IMR-90 (cell line): ENCODE measurements around the gene HNRNPUL1.

Experiments used
- RAD21 ChIP-seq: IDR thresholded peaks from 2 replicates; pipeline ENCODE4 v1.6.1; 2012; ENCODE audit warnings: low read length, improper control_type of control experiment
- TF ChIP-seq, protein P1 (sequence below): conservative IDR thresholded peaks from 2 replicates; pipeline ENCODE4 v1.5.1; 2012; ENCODE audit warnings: mild to moderate bottlenecking, low read depth, low read length, improper control_type of control experiment

DNA sequence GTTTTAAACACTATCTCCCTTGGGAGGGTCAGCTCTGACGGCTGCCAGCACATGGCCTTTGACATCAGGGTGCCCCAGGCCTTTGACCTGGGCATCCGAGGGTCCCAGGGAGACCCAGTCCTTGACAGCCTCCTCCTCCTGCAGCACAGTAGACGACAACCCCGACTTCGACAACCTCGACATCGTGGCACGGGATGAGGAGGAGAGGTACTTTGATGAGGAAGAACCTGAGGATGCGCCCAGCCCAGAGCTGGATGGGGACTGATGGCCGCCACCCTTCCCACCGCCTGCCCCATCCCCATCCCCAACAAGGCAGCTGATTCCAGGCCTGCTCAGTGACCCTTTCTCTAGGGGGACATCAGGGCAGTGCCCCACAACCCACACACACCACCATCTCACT, 58.3 kb downstream of the HNRNPUL1 start:
- no peak for TF ChIP-seq RAD21
- TF ChIP-seq, protein P1, sequence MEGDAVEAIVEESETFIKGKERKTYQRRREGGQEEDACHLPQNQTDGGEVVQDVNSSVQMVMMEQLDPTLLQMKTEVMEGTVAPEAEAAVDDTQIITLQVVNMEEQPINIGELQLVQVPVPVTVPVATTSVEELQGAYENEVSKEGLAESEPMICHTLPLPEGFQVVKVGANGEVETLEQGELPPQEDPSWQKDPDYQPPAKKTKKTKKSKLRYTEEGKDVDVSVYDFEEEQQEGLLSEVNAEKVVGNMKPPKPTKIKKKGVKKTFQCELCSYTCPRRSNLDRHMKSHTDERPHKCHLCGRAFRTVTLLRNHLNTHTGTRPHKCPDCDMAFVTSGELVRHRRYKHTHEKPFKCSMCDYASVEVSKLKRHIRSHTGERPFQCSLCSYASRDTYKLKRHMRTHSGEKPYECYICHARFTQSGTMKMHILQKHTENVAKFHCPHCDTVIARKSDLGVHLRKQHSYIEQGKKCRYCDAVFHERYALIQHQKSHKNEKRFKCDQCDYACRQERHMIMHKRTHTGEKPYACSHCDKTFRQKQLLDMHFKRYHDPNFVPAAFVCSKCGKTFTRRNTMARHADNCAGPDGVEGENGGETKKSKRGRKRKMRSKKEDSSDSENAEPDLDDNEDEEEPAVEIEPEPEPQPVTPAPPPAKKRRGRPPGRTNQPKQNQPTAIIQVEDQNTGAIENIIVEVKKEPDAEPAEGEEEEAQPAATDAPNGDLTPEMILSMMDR: no peak
